Measurements from ENCODE around the gene TSC1. TPM values are rescaled to one million over a fixed set of nuclear protein-coding genes. Genes with fewer than 3 reads are reported as not detected.

Gene TSC1
- polyA plus RNA-seq, 3 donors: 3.3 to 43.0 (median 5.8) TPM

DNA sequence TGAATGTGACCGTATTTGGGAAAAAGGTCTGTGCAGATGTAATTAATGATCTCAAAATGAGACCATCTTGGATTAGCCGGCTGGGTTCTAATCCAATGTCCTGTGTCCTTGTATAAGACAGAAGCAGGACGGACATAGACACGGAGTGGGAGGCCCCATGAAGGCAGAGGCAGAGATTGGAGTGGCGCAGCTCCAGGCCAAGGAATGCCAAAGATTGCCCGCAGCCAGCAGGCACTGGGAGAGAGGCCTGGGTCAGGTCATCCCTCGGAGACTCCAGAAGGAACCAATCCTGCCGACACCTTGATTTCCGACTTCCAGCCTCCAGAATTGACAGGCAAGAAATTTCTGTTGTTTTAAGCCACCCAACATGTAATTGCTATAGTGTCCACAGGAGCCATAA lies 21.1 kb upstream of the TSC1 start:
- WGBS (ENCODE audit: insufficient coverage): 99% methylated on average over 8 of the region's 9 CpGs
- no peak overlapping the region for H3K27ac Mint-ChIP-seq

DNA sequence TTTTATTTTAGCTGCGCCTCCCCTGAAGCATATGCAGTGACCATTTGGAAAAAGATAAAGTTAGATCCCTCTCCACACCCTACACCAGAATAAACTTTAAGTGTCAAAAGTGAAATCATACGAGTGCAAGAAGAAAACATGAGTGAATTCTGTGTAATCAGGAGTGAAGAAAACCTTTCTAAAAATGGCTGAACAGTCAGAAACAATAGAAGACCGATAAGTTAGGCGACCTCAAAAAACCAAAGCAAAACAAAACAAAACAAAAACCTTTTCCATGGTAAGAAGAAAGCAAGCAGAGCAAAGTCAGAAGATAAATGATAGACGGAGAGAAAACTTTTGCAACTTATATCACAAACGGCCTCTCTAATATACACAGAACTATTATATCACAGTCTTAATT lies 16.6 kb upstream of the TSC1 start:
- Mint-ChIP-seq H3K36me3 (no peaks in the 10 kb centered on the region), H3K27me3 (ENCODE audit: low read depth in 3 of 3) (peaks cover 3 to 4% (median 4%) of the 10 kb centered on the region in 3 donors), H3K4me1 (no peaks in the 10 kb centered on the region), H3K9me3 (peaks cover 8 to 18% (median 14%) of the 10 kb centered on the region in 7 donors), H3K27ac (no peak overlapping the region), H3K4me3 (no peak overlapping the region)
- Histone ChIP-seq H3K79me2 (ENCODE audit: insufficient read depth, low read length) (no peaks in the 10 kb centered on the region), H4K20me1 (ENCODE audit: insufficient read depth, low read length) (no peaks in the 10 kb centered on the region), H3K27ac (ENCODE audit: low read depth in 1 of 2, low read length in 2 of 2) (no peak overlapping the region), H2AFZ (ENCODE audit: insufficient read depth, low read depth, low read length, poor library complexity, severe bottlenecking) (no peak overlapping the region), H3K9me3 (replicated peaks in 1 of 2; ENCODE audit: control insufficient read depth in 1 of 2, insufficient read depth in 1 of 2, low read length in 2 of 2) (peaks cover 11 to 12% of the 10 kb centered on the region in 2 donors), H3K27me3 (ENCODE audit: control insufficient read depth in 2 of 2, insufficient read depth in 2 of 2, low read length in 2 of 2) (no peaks in the 10 kb centered on the region), H3K4me1 (ENCODE audit: control insufficient read depth in 1 of 2, insufficient read depth in 2 of 2, low read length in 2 of 2) (no peaks in the 10 kb centered on the region), H3K36me3 (replicated peaks in 1 of 2; ENCODE audit: control insufficient read depth in 1 of 2, insufficient read depth in 2 of 2, low read length in 2 of 2) (no peaks in the 10 kb centered on the region), H3K4me2 (replicated peaks; ENCODE audit: extremely low read depth, low read length, poor library complexity, severe bottlenecking) (no peak overlapping the region), H3K4me3 (replicated peaks in 1 of 3; ENCODE audit: low read depth in 2 of 3, low read length in 3 of 3) (no peak overlapping the region), H3K9ac (ENCODE audit: insufficient read depth, low read length, poor library complexity, severe bottlenecking) (no peak overlapping the region)
- no CpG with 5 or more reads among the region's 6 CpGs for WGBS (ENCODE audit: insufficient coverage)
- TF ChIP-seq, protein P1, sequence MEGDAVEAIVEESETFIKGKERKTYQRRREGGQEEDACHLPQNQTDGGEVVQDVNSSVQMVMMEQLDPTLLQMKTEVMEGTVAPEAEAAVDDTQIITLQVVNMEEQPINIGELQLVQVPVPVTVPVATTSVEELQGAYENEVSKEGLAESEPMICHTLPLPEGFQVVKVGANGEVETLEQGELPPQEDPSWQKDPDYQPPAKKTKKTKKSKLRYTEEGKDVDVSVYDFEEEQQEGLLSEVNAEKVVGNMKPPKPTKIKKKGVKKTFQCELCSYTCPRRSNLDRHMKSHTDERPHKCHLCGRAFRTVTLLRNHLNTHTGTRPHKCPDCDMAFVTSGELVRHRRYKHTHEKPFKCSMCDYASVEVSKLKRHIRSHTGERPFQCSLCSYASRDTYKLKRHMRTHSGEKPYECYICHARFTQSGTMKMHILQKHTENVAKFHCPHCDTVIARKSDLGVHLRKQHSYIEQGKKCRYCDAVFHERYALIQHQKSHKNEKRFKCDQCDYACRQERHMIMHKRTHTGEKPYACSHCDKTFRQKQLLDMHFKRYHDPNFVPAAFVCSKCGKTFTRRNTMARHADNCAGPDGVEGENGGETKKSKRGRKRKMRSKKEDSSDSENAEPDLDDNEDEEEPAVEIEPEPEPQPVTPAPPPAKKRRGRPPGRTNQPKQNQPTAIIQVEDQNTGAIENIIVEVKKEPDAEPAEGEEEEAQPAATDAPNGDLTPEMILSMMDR (IDR thresholded peaks at IDR 0.05): no peak
- no peak for DNase-seq
- intact Hi-C loops (cut with micrococcal nuclease): no loop called here

More for the DNA sequence above, 21.1 kb upstream of the TSC1 start:
- Histone ChIP-seq H3K27ac (ENCODE audit: low read depth in 1 of 2, low read length in 2 of 2) (no peak overlapping the region), H3K4me3 (replicated peaks in 1 of 3; ENCODE audit: low read depth in 2 of 3, low read length in 3 of 3) (no peak overlapping the region), H3K27me3 (ENCODE audit: control insufficient read depth in 2 of 2, insufficient read depth in 2 of 2, low read length in 2 of 2) (no peaks in the 10 kb centered on the region), H3K79me2 (ENCODE audit: insufficient read depth, low read length) (no peaks in the 10 kb centered on the region), H3K4me2 (replicated peaks; ENCODE audit: extremely low read depth, low read length, poor library complexity, severe bottlenecking) (no peak overlapping the region), H4K20me1 (ENCODE audit: insufficient read depth, low read length) (no peaks in the 10 kb centered on the region), H3K9me3 (replicated peaks in 1 of 2; ENCODE audit: control insufficient read depth in 1 of 2, insufficient read depth in 1 of 2, low read length in 2 of 2) (no peaks in the 10 kb centered on the region), H2AFZ (ENCODE audit: insufficient read depth, low read depth, low read length, poor library complexity, severe bottlenecking) (no peak overlapping the region), H3K9ac (ENCODE audit: insufficient read depth, low read length, poor library complexity, severe bottlenecking) (no peak overlapping the region), H3K36me3 (replicated peaks in 1 of 2; ENCODE audit: control insufficient read depth in 1 of 2, insufficient read depth in 2 of 2, low read length in 2 of 2) (no peaks in the 10 kb centered on the region), H3K4me1 (ENCODE audit: control insufficient read depth in 1 of 2, insufficient read depth in 2 of 2, low read length in 2 of 2) (no peaks in the 10 kb centered on the region)
- TF ChIP-seq, protein P1 (IDR thresholded peaks at IDR 0.05): no peak
- Mint-ChIP-seq H3K9me3 (no peaks in the 10 kb centered on the region), H3K4me3 (no peak overlapping the region), H3K27me3 (ENCODE audit: low read depth in 3 of 3) (peaks cover under 1 to 9% (median 4%) of the 10 kb centered on the region in 3 donors), H3K36me3 (no peaks in the 10 kb centered on the region), H3K4me1 (no peaks in the 10 kb centered on the region)
- intact Hi-C loops (cut with micrococcal nuclease): no loop called here
- DNase-seq: no peak
